G401.6 (cell line): Measurements from ENCODE around the gene KATNIP.

Experiments used
- FAIRE-seq: peaks from 2 replicates; lab custom pipeline; 2012; peaks lifted over from hg19 to GRCh38; lab: Jason Lieb, UNC

KATNIP gene

GRCh38 chr16:27549746-27550581 lies at the start of gene KATNIP, which contains the start of gene GTF3C1:
Gene KATNIP (plus strand): TSS chr16:27550144. CDS start chr16:27550171, 27 bp downstream.
Gene GTF3C1 (minus strand): TSS chr16:27549913. CDS start chr16:27549890, 23 bp downstream.
- peak; percentile 94 for FAIRE-seq

- no peak for FAIRE-seq
Measured at GRCh38 chr16:27500801-27501200, 49.1 kb upstream of the KATNIP start.

GRCh38 chr16:27503662-27504061 lies 46.3 kb upstream of the KATNIP start:
- FAIRE-seq = no peak

GRCh38 chr16:27505297-27506236 lies 44.4 kb upstream of the KATNIP start:
- FAIRE-seq = no peak

- FAIRE-seq = no peak
Measured at GRCh38 chr16:27506771-27507170, 43.2 kb upstream of the KATNIP start.

GRCh38 chr16:27508476-27508875 lies 41.5 kb upstream of the KATNIP start:
- FAIRE-seq = no peak

- FAIRE-seq = no peak
Measured at GRCh38 chr16:27511657-27512448, 38.1 kb upstream of the KATNIP start.

GRCh38 chr16:27514806-27515205 lies 35.1 kb upstream of the KATNIP start:
- FAIRE-seq = no peak

GRCh38 chr16:27515874-27516353 lies 34.0 kb upstream of the KATNIP start:
- no peak for FAIRE-seq

GRCh38 chr16:27516365-27516764 lies 33.6 kb upstream of the KATNIP start:
- no peak for FAIRE-seq

GRCh38 chr16:27517664-27518063 lies 32.3 kb upstream of the KATNIP start:
- no peak for FAIRE-seq

GRCh38 chr16:27518226-27518625 lies 31.7 kb upstream of the KATNIP start:
- FAIRE-seq = no peak

- FAIRE-seq = no peak
Measured at GRCh38 chr16:27520982-27521673, 28.8 kb upstream of the KATNIP start.

GRCh38 chr16:27522173-27522707 lies 27.7 kb upstream of the KATNIP start:
- no peak for FAIRE-seq

GRCh38 chr16:27526180-27526579 lies 23.8 kb upstream of the KATNIP start:
- no peak for FAIRE-seq

- no peak for FAIRE-seq
Measured at GRCh38 chr16:27528294-27528693, 21.6 kb upstream of the KATNIP start.

GRCh38 chr16:27529962-27530361 lies 20.0 kb upstream of the KATNIP start:
- FAIRE-seq = no peak

GRCh38 chr16:27531186-27531585 lies 18.8 kb upstream of the KATNIP start:
- FAIRE-seq = no peak

- no peak for FAIRE-seq
Measured at GRCh38 chr16:27531826-27532800, 17.8 kb upstream of the KATNIP start.

GRCh38 chr16:27534256-27534655 lies 15.7 kb upstream of the KATNIP start:
- no peak for FAIRE-seq
